SK-N-MC (cell line): ENCODE measurements around the gene POU2AF2.

Source experiments
- EZH2 ChIP-seq: fragments of 200-600 bp; sonication (generic); IDR thresholded peaks from one replicate; pipeline ENCODE4 v1.6.1; 2017; ENCODE audit warnings: antibody characterized with exemption
- FOXP2 ChIP-seq: optimal IDR thresholded peaks from 2 replicates; pipeline ENCODE3; 2011; ENCODE audit warnings: mild to moderate bottlenecking, moderate library complexity; ENCODE audit not compliant: insufficient read depth; ENCODE audit errors: extremely low read length, control extremely low read depth
- POLR2AphosphoS5 ChIP-seq: IDR thresholded peaks from 2 replicates; pipeline ENCODE4 v1.6.1; 2012; ENCODE audit warnings: mild to moderate bottlenecking, low read depth, low read length, borderline replicate concordance

DNA sequence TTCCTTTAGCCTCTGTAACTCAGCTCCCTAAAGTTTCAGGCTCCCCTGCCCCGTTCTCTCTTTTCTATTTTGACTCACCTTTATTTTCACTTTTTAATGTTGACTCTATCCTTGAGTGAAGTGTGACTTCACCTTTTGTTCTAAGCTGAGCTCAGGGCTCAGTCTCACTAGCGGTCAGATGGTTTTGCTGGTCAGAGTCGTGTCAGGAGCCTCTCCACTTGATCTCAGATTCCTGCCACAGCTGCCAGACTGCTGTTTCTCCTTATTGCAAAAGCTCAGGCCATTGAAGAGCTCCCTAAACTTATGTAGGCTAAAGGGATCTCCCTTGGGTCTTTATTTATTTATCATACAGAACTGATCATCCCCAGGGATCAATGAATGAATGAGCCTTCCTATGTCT is 13.7 kb upstream of the POU2AF2 start:
- TF ChIP-seq POLR2AphosphoS5 (no peak), EZH2 (no peak), FOXP2 (no peak)
